ENCODE data around the gene ZC3H11A. TPM values are rescaled to one million over a fixed set of nuclear protein-coding genes. Genes with fewer than 3 reads are reported as not detected.

ZC3H11A gene
- total and polyA plus RNA-seq, 2 donors (not counting 3 experiments of a cell fraction or from before 2014, with no cell fraction given): 36.8 to 72.6 TPM

- H3K4me2 ChIP-seq (ENCODE audit: insufficient read depth, low read length): no peak overlapping the region
- ChIA-PET POLR2A (no interaction called here), CTCF (interaction anchor here (1.2 kb wide), 1 partner anchor 9 kb away, joined by 4 read pairs; no protein-coding TSS in a partner anchor)
- no peaks in the 10 kb centered on the region for H3K36me3 ChIP-seq (ENCODE audit: control insufficient read depth in 2 of 2, extremely low read depth in 1 of 2, insufficient read depth in 2 of 2, low read length in 2 of 2)
- H3K9me3 ChIP-seq (replicated peaks; ENCODE audit: control insufficient read depth, insufficient read depth, low read length): no peaks in the 10 kb centered on the region
- intact Hi-C loops (cut with micrococcal nuclease): no loop called here
- no peaks in the 10 kb centered on the region for H3K9me1 ChIP-seq (replicated peaks; ENCODE audit: control insufficient read depth, extremely low read depth, insufficient read depth, low read length)
- no peak overlapping the region for H3K9ac ChIP-seq (replicated peaks; ENCODE audit: extremely low read depth, insufficient read depth, low read length)
- H4K20me1 ChIP-seq (replicated peaks; ENCODE audit: control insufficient read depth, extremely low read depth, insufficient read depth, low read length): no peaks in the 10 kb centered on the region
- peaks cover 3% of the 10 kb centered on the region for H3K4me1 ChIP-seq (ENCODE audit: control insufficient read depth, extremely low read depth, insufficient read depth, low read length)
- TF ChIP-seq POLR2AphosphoS5 (IDR thresholded peaks at IDR 0.05; ENCODE audit: insufficient read depth, low read depth, low read length) (no peak), CTCF (IDR thresholded peaks at IDR 0.05; ENCODE audit: extremely low read depth in 1 of 2, insufficient read depth in 1 of 2, low read depth in 1 of 2, low read length in 2 of 2) (no peak), EZH2 (IDR thresholded peaks at IDR 0.05; ENCODE audit: borderline replicate concordance, low read depth, low read length, severe bottlenecking) (no peak), POLR2A (IDR thresholded peaks at IDR 0.05; ENCODE audit: low read depth, low read length) (no peak), MYC (IDR thresholded peaks at IDR 0.05; ENCODE audit: low read depth, low read length) (no peak), GATA2 (IDR thresholded peaks at IDR 0.05; ENCODE audit: insufficient read depth, insufficient read length, low read depth, low read length) (no peak), FOS (IDR thresholded peaks at IDR 0.05; ENCODE audit: borderline replicate concordance, insufficient read depth, low read length) (no peak), JUN (IDR thresholded peaks at IDR 0.05; ENCODE audit: borderline replicate concordance, insufficient read depth, insufficient read length, low read depth) (no peak), MAX (IDR thresholded peaks at IDR 0.05; ENCODE audit: insufficient read depth, insufficient read length) (no peak)
- no TSS peak for BruUV-seq (replicated peaks)
- no peaks in the 10 kb centered on the region for H3K79me2 ChIP-seq (ENCODE audit: control insufficient read depth, insufficient read depth, low read length)
- H3K4me3 ChIP-seq (replicated peaks in 1 of 3; ENCODE audit: insufficient read depth in 1 of 3, low read depth in 1 of 3, low read length in 3 of 3): no peak overlapping the region
- H3K27me3 ChIP-seq (ENCODE audit: control insufficient read depth in 2 of 2, insufficient read depth in 2 of 2, low read length in 2 of 2): no peaks in the 10 kb centered on the region
- DNase-seq (ENCODE audit: low read depth, low spot score) (no peak), FAIRE-seq (no peak)
- H2AFZ ChIP-seq (ENCODE audit: low read depth, low read length): no peak overlapping the region
- no peak overlapping the region for H3K27ac ChIP-seq (ENCODE audit: insufficient read depth, low read depth, low read length)
- dilution Hi-C loops (cut with MboI; ENCODE audit: extremely low pct_ligation_motif_present, low sequenced_read_pairs): no loop called here
Measured at GRCh38 chr1:203771901-203772301, 23.5 kb upstream of the ZC3H11A start.

Measured in endothelial cell of umbilical vein (primary cell).